ENCODE results near the gene PLCB4.

The PLCB4 gene

GRCh38 chr20:9235518-9235917 is 166.6 kb downstream of the PLCB4 start:
- DNase-seq (ENCODE audit: low read depth, low spot score), result no peak
- H3K4me3 ChIP-seq (ENCODE audit: low read length), result no peak overlapping the region

- no peak for DNase-seq (ENCODE audit: low read depth, low spot score)
- no peak overlapping the region for H3K4me3 ChIP-seq (ENCODE audit: low read length)
These were observed 167.6 kb downstream of the PLCB4 start for GRCh38 chr20:9236458-9236857.

- no peak for DNase-seq (ENCODE audit: low read depth, low spot score)
- H3K4me3 ChIP-seq (ENCODE audit: low read length), result no peak overlapping the region
These were observed 172.4 kb downstream of the PLCB4 start for GRCh38 chr20:9241232-9241692.

- DNase-seq (ENCODE audit: low read depth, low spot score), result no peak
- no peak overlapping the region for H3K4me3 ChIP-seq (ENCODE audit: low read length)
These were observed 173.0 kb downstream of the PLCB4 start for GRCh38 chr20:9241721-9242427.

GRCh38 chr20:9243986-9244385 is 175.1 kb downstream of the PLCB4 start:
- DNase-seq (ENCODE audit: low read depth, low spot score), result no peak
- no peak overlapping the region for H3K4me3 ChIP-seq (ENCODE audit: low read length)

- no peak overlapping the region for H3K4me3 ChIP-seq (ENCODE audit: low read length)
- DNase-seq (ENCODE audit: low read depth, low spot score), result no peak
These were observed 175.9 kb downstream of the PLCB4 start for GRCh38 chr20:9244811-9245210.

GRCh38 chr20:9246731-9247130 is 177.8 kb downstream of the PLCB4 start:
- no peak overlapping the region for H3K4me3 ChIP-seq (ENCODE audit: low read length)
- DNase-seq (ENCODE audit: low read depth, low spot score), result no peak

- H3K4me3 ChIP-seq (ENCODE audit: low read length), result no peak overlapping the region
- DNase-seq (ENCODE audit: low read depth, low spot score), result no peak
These were observed 181.6 kb downstream of the PLCB4 start for GRCh38 chr20:9250511-9250910.

GRCh38 chr20:9253006-9253539 is 184.2 kb downstream of the PLCB4 start:
- H3K4me3 ChIP-seq (ENCODE audit: low read length), result no peak overlapping the region
- no peak for DNase-seq (ENCODE audit: low read depth, low spot score)

- DNase-seq (ENCODE audit: low read depth, low spot score), result no peak
These were observed 186.3 kb downstream of the PLCB4 start for GRCh38 chr20:9255171-9255570.

GRCh38 chr20:9256393-9256792 is 187.5 kb downstream of the PLCB4 start:
- DNase-seq (ENCODE audit: low read depth, low spot score), result no peak
- no peak overlapping the region for H3K4me3 ChIP-seq (ENCODE audit: low read length)

More at GRCh38 chr20:9255171-9255570, 186.3 kb downstream of the PLCB4 start:
- no peak overlapping the region for H3K4me3 ChIP-seq (ENCODE audit: low read length)

- H3K4me3 ChIP-seq (ENCODE audit: low read length), result no peak overlapping the region
- no peak for DNase-seq (ENCODE audit: low read depth, low spot score)
These were observed 190.0 kb downstream of the PLCB4 start for GRCh38 chr20:9258901-9259300.

GRCh38 chr20:9260027-9260426 is 191.1 kb downstream of the PLCB4 start:
- H3K4me3 ChIP-seq (ENCODE audit: low read length), result no peak overlapping the region
- DNase-seq (ENCODE audit: low read depth, low spot score), result no peak

- DNase-seq (ENCODE audit: low read depth, low spot score), result no peak
- H3K4me3 ChIP-seq (ENCODE audit: low read length), result no peak overlapping the region
These were observed 192.9 kb downstream of the PLCB4 start for GRCh38 chr20:9261781-9262180.

- no peak for DNase-seq (ENCODE audit: low read depth, low spot score)
- H3K4me3 ChIP-seq (ENCODE audit: low read length), result no peak overlapping the region
These were observed 193.8 kb downstream of the PLCB4 start for GRCh38 chr20:9262653-9263194.

- no peak for DNase-seq (ENCODE audit: low read depth, low spot score)
- H3K4me3 ChIP-seq (ENCODE audit: low read length), result no peak overlapping the region
These were observed 200.5 kb downstream of the PLCB4 start for GRCh38 chr20:9269280-9269971.

GRCh38 chr20:9270831-9271230 is 201.9 kb downstream of the PLCB4 start:
- no peak for DNase-seq (ENCODE audit: low read depth, low spot score)
- H3K4me3 ChIP-seq (ENCODE audit: low read length), result no peak overlapping the region

GRCh38 chr20:9276966-9277468 is 208.1 kb downstream of the PLCB4 start:
- DNase-seq (ENCODE audit: low read depth, low spot score), result no peak
- no peak overlapping the region for H3K4me3 ChIP-seq (ENCODE audit: low read length)

GRCh38 chr20:9279918-9280401 is 211.1 kb downstream of the PLCB4 start:
- no peak overlapping the region for H3K4me3 ChIP-seq (ENCODE audit: low read length)
- no peak for DNase-seq (ENCODE audit: low read depth, low spot score)

GRCh38 chr20:9280666-9281065 is 211.8 kb downstream of the PLCB4 start:
- no peak overlapping the region for H3K4me3 ChIP-seq (ENCODE audit: low read length)
- DNase-seq (ENCODE audit: low read depth, low spot score), result no peak
